Endodermal cell (in vitro differentiated cells): Measurements from ENCODE around the gene ASH1L. TPM values are rescaled to one million over a fixed set of nuclear protein-coding genes. Genes with fewer than 3 reads are reported as not detected.

Experiments
- DNase-seq: peaks from one replicate; pipeline ENCODE4 v3.0.0-alpha.2; 2017
- H3K27ac ChIP-seq: 2 replicates; pipeline ENCODE4 v1.5.1; 2013; ENCODE audit warnings: mild to moderate bottlenecking, low read depth, low read length, moderate library complexity
- H3K27me3 ChIP-seq: 2 replicates; pipeline ENCODE4 v1.6.1; 2013; ENCODE audit warnings: mild to moderate bottlenecking, low read length, moderate library complexity; ENCODE audit not compliant: insufficient read depth, control insufficient read depth, poor library complexity, severe bottlenecking
- H3K36me3 ChIP-seq: 2 replicates; pipeline ENCODE4 v1.7.0; 2013; ENCODE audit warnings: mild to moderate bottlenecking, low read length, moderate library complexity; ENCODE audit not compliant: control insufficient read depth, insufficient read depth
- H3K4me1 ChIP-seq: one replicate; pipeline ENCODE4 v1.7.0; 2013; ENCODE audit warnings: low read length; ENCODE audit not compliant: control insufficient read depth, insufficient read depth
- H3K4me3 ChIP-seq: 2 replicates; pipeline ENCODE4 v1.5.1; 2013; ENCODE audit warnings: mild to moderate bottlenecking, low read length, moderate library complexity
- H3K9ac ChIP-seq: 2 replicates; pipeline ENCODE4 v1.6.1; 2013; ENCODE audit warnings: mild to moderate bottlenecking, low read length, moderate library complexity; ENCODE audit not compliant: poor library complexity, severe bottlenecking; ENCODE audit errors: extremely low read depth
- H3K9me3 ChIP-seq: 2 replicates; pipeline ENCODE4 v1.6.1; 2013; ENCODE audit warnings: mild to moderate bottlenecking, low read length, moderate library complexity; ENCODE audit not compliant: control insufficient read depth
- H3K27ac Mint-ChIP-seq: 2 replicates; pipeline ENCODE4 v1.8.0; 2020; ENCODE audit warnings: mixed read lengths
- H3K27me3 Mint-ChIP-seq: 2 replicates; pipeline ENCODE4 v1.8.0; 2021; ENCODE audit warnings: mild to moderate bottlenecking, mixed read lengths; ENCODE audit not compliant: insufficient read depth
- H3K36me3 Mint-ChIP-seq: 2 replicates; pipeline ENCODE4 v1.8.0; 2020; ENCODE audit warnings: low read depth, mixed read lengths
- H3K4me1 Mint-ChIP-seq: 2 replicates; pipeline ENCODE4 v1.8.0; 2020; ENCODE audit warnings: mixed read lengths
- H3K4me3 Mint-ChIP-seq: 2 replicates; pipeline ENCODE4 v1.8.0; 2020; ENCODE audit warnings: mild to moderate bottlenecking, moderate library complexity, mixed read lengths
- H3K9me3 Mint-ChIP-seq: 2 replicates; pipeline ENCODE4 v1.8.0; 2020; ENCODE audit warnings: mild to moderate bottlenecking, mixed read lengths
- CTCF ChIP-seq: fragments of 200-600 bp; sonication (generic); conservative IDR thresholded peaks from 2 replicates; pipeline ENCODE4 v1.5.0; 2021; ENCODE audit warnings: antibody characterized with exemption, mild to moderate bottlenecking
- WGBS, 2 experiments: methylation state at CpG; one replicate each; pipeline versions ENCODE4 v1.1.5 to v1.1.7; 2013; ENCODE audit warnings: missing lambda C conversion rate in 2 of 2, mixed read lengths in 1 of 2; ENCODE audit not compliant: insufficient coverage in 1 of 2, insufficient read length in 1 of 2; 5-methylcytosine and 5-hydroxymethylcytosine counted together
- total RNA-seq, 2 donors: library from RNA; stranded (reverse); fragmentation: NEBNext Ultra II Directional in 1 of 2; extraction: Animal tissue kit (Norgen Biotek cat#: 25700) in 1 of 2; gene quantifications; 2 replicates in 1 of 2; 3 replicates in 1 of 2; pipeline ENCODE4 v1.2.1, GENCODE V29; 2021

The ASH1L gene
- total RNA-seq, 2 donors from 2014 or later: 34.5 to 37.0 TPM

GRCh38 chr1:155379180-155379579 is 183.4 kb downstream of the ASH1L start:
- no peak overlapping the region for H3K27ac ChIP-seq
- Mint-ChIP-seq H3K27me3 (no peaks in the 10 kb centered on the region), H3K36me3 (peaks cover 48% of the 10 kb centered on the region), H3K4me1 (no peaks in the 10 kb centered on the region), H3K4me3 (no peak overlapping the region), H3K27ac (no peak overlapping the region), H3K9me3 (no peaks in the 10 kb centered on the region)
- H3K9ac ChIP-seq: no peak overlapping the region
- H3K36me3 ChIP-seq: peaks cover 39% of the 10 kb centered on the region
- no peaks in the 10 kb centered on the region for H3K27me3 ChIP-seq
- no peak overlapping the region for H3K4me3 ChIP-seq
- no peaks in the 10 kb centered on the region for H3K4me1 ChIP-seq
- TF ChIP-seq CTCF: no peak
- H3K9me3 ChIP-seq: no peaks in the 10 kb centered on the region
- WGBS, 2 experiments: 99 to 100% methylated on average over 1 to 3 of the region's 3 CpGs
- DNase-seq: no peak

GRCh38 chr1:155360051-155360450 is 202.6 kb downstream of the ASH1L start:
- H3K36me3 ChIP-seq: peaks cover 29% of the 10 kb centered on the region
- WGBS, 2 experiments: 100% methylated on average over 1 of the region's 1 CpG
- Mint-ChIP-seq H3K4me1 (no peaks in the 10 kb centered on the region), H3K27ac (no peak overlapping the region), H3K27me3 (no peaks in the 10 kb centered on the region), H3K36me3 (peaks cover 49% of the 10 kb centered on the region), H3K4me3 (no peak overlapping the region), H3K9me3 (no peaks in the 10 kb centered on the region)
- no peak overlapping the region for H3K4me3 ChIP-seq
- no peaks in the 10 kb centered on the region for H3K27me3 ChIP-seq
- H3K4me1 ChIP-seq: no peaks in the 10 kb centered on the region
- DNase-seq: no peak
- H3K27ac ChIP-seq: no peak overlapping the region
- H3K9me3 ChIP-seq: no peaks in the 10 kb centered on the region
- no peak for TF ChIP-seq CTCF
- H3K9ac ChIP-seq: no peak overlapping the region

- no peaks in the 10 kb centered on the region for H3K27me3 Mint-ChIP-seq
- peaks cover 3% of the 10 kb centered on the region for H3K4me1 ChIP-seq
- H3K4me3 ChIP-seq: no peak overlapping the region
- H3K9me3 Mint-ChIP-seq: no peaks in the 10 kb centered on the region
- no peak overlapping the region for H3K4me3 Mint-ChIP-seq
- peaks cover 47% of the 10 kb centered on the region for H3K36me3 ChIP-seq
- H3K27ac Mint-ChIP-seq: no peak overlapping the region
- H3K9me3 ChIP-seq: no peaks in the 10 kb centered on the region
- H3K27ac ChIP-seq: no peak overlapping the region
- peaks cover 17% of the 10 kb centered on the region for H3K4me1 Mint-ChIP-seq
- no peak for DNase-seq
- H3K36me3 Mint-ChIP-seq: peaks cover 55% of the 10 kb centered on the region
- TF ChIP-seq CTCF: no peak
- H3K9ac ChIP-seq: no peak overlapping the region
- WGBS, 2 experiments: 95 to 100% methylated on average over 6 of the region's 6 CpGs
- H3K27me3 ChIP-seq: no peaks in the 10 kb centered on the region
Observed at GRCh38 chr1:155352631-155353030, 210.0 kb downstream of the ASH1L start.
